Activated CD8-positive, alpha-beta T cell treated with anti-CD3 and anti-CD28 coated beads for 36 hours (primary cell): ENCODE measurements around the gene SEC14L6. TPM values are rescaled to one million over a fixed set of nuclear protein-coding genes. Genes with fewer than 3 reads are reported as not detected.

Experiments
- ATAC-seq: fragments of 200-7000 bp; cut with Tn5 transposase; one replicate; pipeline ENCODE4 v1.10.0; 2021; ENCODE audit warnings: mild to moderate bottlenecking, moderate library complexity
- CTCF ChIA-PET: fragments of 350-600 bp; sonication (Branson Sonifier 250); formaldehyde crosslinking; loops from one replicate; lab custom pipeline; 2021; ENCODE audit warnings: antibody characterized with exemption; lab: Charles Lee
- POLR2A ChIA-PET: fragments of 350-600 bp; sonication (Branson Sonifier 250); formaldehyde crosslinking; loops from one replicate; lab custom pipeline; 2021; ENCODE audit warnings: antibody characterized with exemption; lab: Charles Lee
- DNase-seq: peaks from one replicate; pipeline ENCODE4 v3.0.0-alpha.2; 2020
- H3K27ac Mint-ChIP-seq: one replicate; pipeline ENCODE4 v1.8.0; 2021; ENCODE audit warnings: mild to moderate bottlenecking, mixed read lengths
- H3K27me3 Mint-ChIP-seq: one replicate; pipeline ENCODE4 v1.8.0; 2021; ENCODE audit warnings: mixed read lengths
- H3K36me3 Mint-ChIP-seq: one replicate; pipeline ENCODE4 v1.8.0; 2021; ENCODE audit warnings: low read depth, mixed read lengths
- H3K4me1 Mint-ChIP-seq: one replicate; pipeline ENCODE4 v1.8.0; 2021; ENCODE audit warnings: low read depth, mixed read lengths
- H3K4me3 Mint-ChIP-seq: one replicate; pipeline ENCODE4 v1.8.0; 2021; ENCODE audit warnings: mild to moderate bottlenecking, moderate library complexity, mixed read lengths
- H3K9me3 Mint-ChIP-seq: one replicate; pipeline ENCODE4 v1.8.0; 2021; ENCODE audit warnings: mixed read lengths
- intact Hi-C: fragments of 100-400 bp; cut with micrococcal nuclease; formaldehyde crosslinking; loops from one replicate; pipeline ENCODE4 v1.10.0; 2022
- total RNA-seq, 2 experiments: library from RNA; stranded (reverse); gene quantifications; one replicate each; pipeline ENCODE4 v1.2.3, GENCODE V29; 2021
- TF ChIP-seq, protein P1 (sequence below): fragments of 200-600 bp; IDR thresholded peaks from one replicate; pipeline ENCODE4 v1.8.0; 2022; ENCODE audit warnings: antibody characterized with exemption, mild to moderate bottlenecking

SEC14L6 gene
- total RNA-seq, 2 experiments from 2014 or later, result not detected

- Mint-ChIP-seq H3K27ac (no peak overlapping the region), H3K9me3 (no peaks in the 10 kb centered on the region), H3K4me1 (peaks cover 2% of the 10 kb centered on the region), H3K4me3 (no peak overlapping the region), H3K27me3 (peaks cover 35% of the 10 kb centered on the region), H3K36me3 (no peaks in the 10 kb centered on the region)
- no peak for DNase-seq
- intact Hi-C loops, result no loop called here
- CTCF ChIA-PET, result no interaction called here
- TF ChIP-seq, protein P1, sequence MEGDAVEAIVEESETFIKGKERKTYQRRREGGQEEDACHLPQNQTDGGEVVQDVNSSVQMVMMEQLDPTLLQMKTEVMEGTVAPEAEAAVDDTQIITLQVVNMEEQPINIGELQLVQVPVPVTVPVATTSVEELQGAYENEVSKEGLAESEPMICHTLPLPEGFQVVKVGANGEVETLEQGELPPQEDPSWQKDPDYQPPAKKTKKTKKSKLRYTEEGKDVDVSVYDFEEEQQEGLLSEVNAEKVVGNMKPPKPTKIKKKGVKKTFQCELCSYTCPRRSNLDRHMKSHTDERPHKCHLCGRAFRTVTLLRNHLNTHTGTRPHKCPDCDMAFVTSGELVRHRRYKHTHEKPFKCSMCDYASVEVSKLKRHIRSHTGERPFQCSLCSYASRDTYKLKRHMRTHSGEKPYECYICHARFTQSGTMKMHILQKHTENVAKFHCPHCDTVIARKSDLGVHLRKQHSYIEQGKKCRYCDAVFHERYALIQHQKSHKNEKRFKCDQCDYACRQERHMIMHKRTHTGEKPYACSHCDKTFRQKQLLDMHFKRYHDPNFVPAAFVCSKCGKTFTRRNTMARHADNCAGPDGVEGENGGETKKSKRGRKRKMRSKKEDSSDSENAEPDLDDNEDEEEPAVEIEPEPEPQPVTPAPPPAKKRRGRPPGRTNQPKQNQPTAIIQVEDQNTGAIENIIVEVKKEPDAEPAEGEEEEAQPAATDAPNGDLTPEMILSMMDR, result no peak
- POLR2A ChIA-PET, result no interaction called here
- ATAC-seq, result no peak
Observed at GRCh38 chr22:30502153-30502552, 44.4 kb downstream of the SEC14L6 start.

GRCh38 chr22:30500628-30501027 lies 45.9 kb downstream of the SEC14L6 start:
- DNase-seq (no peak), ATAC-seq (no peak)
- H3K9me3 Mint-ChIP-seq, result no peaks in the 10 kb centered on the region
- ChIA-PET POLR2A (no interaction called here), CTCF (no interaction called here)
- H3K27me3 Mint-ChIP-seq, result peaks cover 26% of the 10 kb centered on the region
- H3K27ac Mint-ChIP-seq, result no peak overlapping the region
- intact Hi-C loops, result no loop called here
- H3K4me1 Mint-ChIP-seq, result peaks cover 2% of the 10 kb centered on the region
- H3K36me3 Mint-ChIP-seq, result no peaks in the 10 kb centered on the region
- no peak overlapping the region for H3K4me3 Mint-ChIP-seq
- TF ChIP-seq, protein P1, result no peak

DNA sequence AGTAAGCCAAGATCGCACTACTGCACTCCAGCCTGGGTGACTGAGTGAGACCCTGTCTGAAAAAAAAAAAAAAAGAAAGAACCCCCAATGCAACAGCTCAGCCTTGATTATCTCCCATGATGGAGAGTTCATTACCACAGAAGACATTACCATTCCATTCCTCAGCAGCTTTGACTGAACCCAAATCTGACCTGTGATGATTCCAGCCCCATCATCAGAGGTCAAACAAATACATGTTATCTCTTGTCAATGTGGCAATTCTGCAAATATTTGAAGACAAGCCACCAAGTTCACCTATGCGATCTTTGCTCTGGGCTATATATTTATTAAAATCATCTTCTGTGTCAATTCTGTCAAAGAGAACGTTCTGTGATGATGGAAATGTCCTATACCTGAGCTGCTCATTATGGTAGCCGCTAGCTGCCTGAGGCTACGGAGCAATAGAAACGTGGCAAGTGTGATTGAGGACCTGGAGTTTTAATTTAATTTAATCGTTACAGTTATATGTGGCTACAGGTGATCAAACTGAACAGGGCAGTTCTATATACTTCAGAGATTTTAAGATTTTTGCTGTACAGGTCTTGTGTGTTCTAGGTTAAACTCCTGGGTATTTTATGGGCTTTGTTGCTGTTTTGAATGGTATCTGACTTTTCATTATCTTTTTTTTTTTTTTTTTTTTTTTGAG lies 48.9 kb downstream of the SEC14L6 start:
- TF ChIP-seq, protein P1, result no peak
- Mint-ChIP-seq H3K4me1 (no peaks in the 10 kb centered on the region), H3K27me3 (peaks cover 9% of the 10 kb centered on the region), H3K9me3 (no peaks in the 10 kb centered on the region), H3K36me3 (no peaks in the 10 kb centered on the region), H3K27ac (no peak overlapping the region), H3K4me3 (no peak overlapping the region)
- ChIA-PET POLR2A (no interaction called here), CTCF (interaction anchor here (1.0 kb wide), 1 partner anchor 210 kb away, joined by 3 read pairs; no protein-coding TSS in a partner anchor)
- DNase-seq, result no peak
- ATAC-seq, result no peak
- intact Hi-C loops, result no loop called here

- intact Hi-C loops, result no loop called here
- Mint-ChIP-seq H3K9me3 (no peaks in the 10 kb centered on the region), H3K36me3 (no peaks in the 10 kb centered on the region), H3K4me1 (no peaks in the 10 kb centered on the region), H3K4me3 (no peak overlapping the region), H3K27me3 (peaks cover 8% of the 10 kb centered on the region), H3K27ac (no peak overlapping the region)
- POLR2A ChIA-PET, result no interaction called here
- DNase-seq (no peak), ATAC-seq (no peak)
- TF ChIP-seq, protein P1, result no peak
- CTCF ChIA-PET, result interaction anchor here (0.8 to 1.3 kb wide), 2 partner anchors 9 to 11 kb away, joined by 3 to 4 read pairs; no protein-coding TSS in a partner anchor
Observed at GRCh38 chr22:30495041-30495784, 51.3 kb downstream of the SEC14L6 start.

DNA sequence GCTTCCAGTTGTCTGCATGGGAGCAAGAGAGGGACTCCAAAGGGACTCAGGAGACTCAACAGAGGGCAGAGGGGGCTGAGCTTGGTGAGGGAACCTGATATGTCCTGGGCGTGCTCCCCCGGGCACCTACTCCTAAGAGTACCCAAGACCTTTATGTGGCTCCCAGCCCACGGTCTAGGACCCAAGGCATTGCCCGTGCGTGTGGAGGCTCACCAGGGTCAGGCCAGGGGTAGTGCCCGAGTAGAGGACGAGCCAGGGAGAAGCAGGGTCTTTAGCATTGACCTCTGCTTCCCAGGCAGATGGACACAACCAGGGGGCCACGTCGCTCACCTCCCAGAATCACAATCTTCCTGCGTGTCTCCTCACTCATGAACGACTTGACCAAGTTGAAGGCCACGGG lies 54.4 kb downstream of the SEC14L6 start:
- Mint-ChIP-seq H3K4me3 (no peak overlapping the region), H3K9me3 (no peaks in the 10 kb centered on the region), H3K27me3 (peaks cover 5% of the 10 kb centered on the region), H3K4me1 (no peaks in the 10 kb centered on the region), H3K27ac (no peak overlapping the region), H3K36me3 (no peaks in the 10 kb centered on the region)
- ChIA-PET CTCF (no interaction called here), POLR2A (no interaction called here)
- ATAC-seq, result no peak
- DNase-seq, result no peak
- TF ChIP-seq, protein P1, result no peak
- intact Hi-C loops, result no loop called here
